ENCODE results near the gene NTM. TPM values are rescaled to one million over a fixed set of nuclear protein-coding genes. Genes with fewer than 3 reads are reported as not detected.

The NTM gene
- total RNA-seq, 2 donors from 2014 or later = 0.26 to 3.6 TPM

DNA sequence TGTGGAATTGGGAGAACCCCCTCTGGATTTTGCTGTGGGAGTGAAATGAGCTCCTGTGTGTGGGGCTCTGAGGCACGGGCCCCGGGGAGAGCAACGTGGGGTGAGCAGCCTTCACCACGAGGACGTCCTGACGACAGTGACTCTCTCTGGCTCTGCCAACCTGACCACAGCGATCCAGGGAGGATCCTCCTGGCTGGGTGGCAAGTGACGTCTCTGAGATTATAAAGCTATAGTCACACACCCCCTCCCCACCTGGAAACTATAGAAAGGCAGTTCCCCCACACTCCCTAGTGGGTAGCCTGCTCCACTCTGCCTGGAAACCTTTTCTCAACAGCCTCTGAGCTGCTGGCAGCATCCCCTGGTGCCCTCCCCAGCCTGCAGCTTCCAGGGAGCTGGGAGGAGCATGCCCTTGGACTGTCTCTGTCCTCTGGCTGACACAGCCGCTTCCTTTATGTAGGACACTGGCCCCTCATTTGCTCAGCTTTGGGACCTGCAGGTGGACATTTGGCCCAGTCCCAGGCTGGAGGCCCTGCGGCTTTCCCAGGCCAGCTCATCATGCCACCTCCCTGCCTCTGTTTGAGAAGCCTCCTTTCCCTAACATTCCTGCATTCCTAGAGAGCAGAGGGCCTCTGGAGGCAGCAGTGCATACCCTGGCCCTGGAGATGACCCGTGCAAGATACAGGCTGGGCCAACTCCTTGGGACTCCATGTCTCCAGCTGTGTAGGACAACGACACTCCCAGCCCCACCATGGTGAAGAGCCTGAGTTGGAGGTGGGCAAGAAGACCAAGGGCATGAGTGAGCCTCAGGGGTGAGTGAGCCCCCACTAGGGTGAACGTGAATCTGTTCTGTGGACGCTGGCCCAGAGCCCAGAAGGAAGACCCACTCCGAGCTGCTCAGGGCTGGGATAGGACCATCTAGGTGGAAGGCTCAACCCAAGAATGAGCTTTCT lies 314.0 kb downstream of the NTM start:
- H3K36me3 ChIP-seq (replicated peaks in 1 of 2; ENCODE audit: insufficient read depth in 1 of 2, low read depth in 2 of 2) = no peaks in the 10 kb centered on the region
- H3K27me3 ChIP-seq = no peaks in the 10 kb centered on the region
- DNase-seq (no peak), ATAC-seq (no peak)
- TF ChIP-seq POLR2A (IDR thresholded peaks at IDR 0.05) (no peak), CTCF (IDR thresholded peaks at IDR 0.05) (no peak)
- H3K27ac ChIP-seq = no peak overlapping the region
- H3K4me1 ChIP-seq = peaks cover 8% of the 10 kb centered on the region
- no peak overlapping the region for H3K4me3 ChIP-seq
- 53 to 61% methylated on average over 11 to 15 of the region's 15 CpGs for WGBS, 2 donors
- intact Hi-C loops (cut with DNase I) = no loop called here
- no peaks in the 10 kb centered on the region for H3K9me3 ChIP-seq

GRCh38 chr11:131685206-131685605 lies 314.8 kb downstream of the NTM start:
- DNase-seq (no peak), ATAC-seq (no peak)
- no peak overlapping the region for H3K27ac ChIP-seq
- H3K36me3 ChIP-seq (replicated peaks in 1 of 2; ENCODE audit: insufficient read depth in 1 of 2, low read depth in 2 of 2) = no peaks in the 10 kb centered on the region
- no peak overlapping the region for H3K4me3 ChIP-seq
- no peaks in the 10 kb centered on the region for H3K9me3 ChIP-seq
- H3K27me3 ChIP-seq = peaks cover 0 to 5% of the 10 kb centered on the region in 2 donors
- intact Hi-C loops (cut with DNase I) = no loop called here
- TF ChIP-seq CTCF (IDR thresholded peaks at IDR 0.05) = no peak
- TF ChIP-seq POLR2A (IDR thresholded peaks at IDR 0.05) = no peak
- 78 to 80% methylated on average over 4 to 6 of the region's 6 CpGs for WGBS, 2 donors
- H3K4me1 ChIP-seq = peaks cover 8% of the 10 kb centered on the region

DNA sequence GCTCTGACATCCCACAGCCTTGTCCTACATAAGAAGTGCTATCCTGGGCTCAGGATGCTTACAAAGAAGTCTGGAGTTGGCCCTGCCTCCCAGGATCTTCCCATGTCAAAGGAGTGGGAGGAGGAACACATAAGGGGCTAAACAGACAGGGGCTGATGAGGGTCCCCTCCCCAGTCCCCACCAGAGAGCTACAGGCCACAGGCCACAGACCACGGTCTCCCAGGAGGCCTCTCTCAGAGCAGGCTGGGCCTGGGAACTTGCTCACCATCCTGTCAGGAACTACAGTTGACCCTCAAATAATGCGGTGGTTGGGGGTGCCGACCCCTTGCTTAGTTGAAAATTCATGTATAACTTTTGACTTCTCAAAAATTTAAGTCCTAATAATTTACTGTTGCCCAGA lies 315.5 kb downstream of the NTM start:
- Histone ChIP-seq H3K27ac (no peak overlapping the region), H3K9me3 (no peaks in the 10 kb centered on the region), H3K36me3 (replicated peaks in 1 of 2; ENCODE audit: insufficient read depth in 1 of 2, low read depth in 2 of 2) (no peaks in the 10 kb centered on the region), H3K4me1 (peaks cover 8% of the 10 kb centered on the region), H3K4me3 (no peak overlapping the region), H3K27me3 (peaks cover 0 to 5% of the 10 kb centered on the region in 2 donors)
- TF ChIP-seq CTCF (IDR thresholded peaks at IDR 0.05) (no peak), POLR2A (IDR thresholded peaks at IDR 0.05) (no peak)
- ATAC-seq = no peak
- 86 to 89% methylated on average over 3 of the region's 3 CpGs for WGBS, 2 donors
- no peak for DNase-seq
- intact Hi-C loops (cut with DNase I) = no loop called here

- TF ChIP-seq CTCF (IDR thresholded peaks at IDR 0.05) (no peak), POLR2A (IDR thresholded peaks at IDR 0.05) (no peak)
- peaks cover 0 to 5% of the 10 kb centered on the region in 2 donors for H3K27me3 ChIP-seq
Observed at GRCh38 chr11:131686836-131687235, 316.4 kb downstream of the NTM start.

More at GRCh38 chr11:131686836-131687235, 316.4 kb downstream of the NTM start:
- no peaks in the 10 kb centered on the region for H3K9me3 ChIP-seq
- no peak for ATAC-seq
- no peak overlapping the region for H3K27ac ChIP-seq
- H3K36me3 ChIP-seq (replicated peaks in 1 of 2; ENCODE audit: insufficient read depth in 1 of 2, low read depth in 2 of 2) = no peaks in the 10 kb centered on the region
- DNase-seq = no peak
- intact Hi-C loops (cut with DNase I) = no loop called here
- no peak overlapping the region for H3K4me3 ChIP-seq
- 83 to 87% methylated on average over 9 of the region's 9 CpGs for WGBS, 2 donors
- H3K4me1 ChIP-seq = peaks cover 8% of the 10 kb centered on the region
